ENCODE results near the gene AP3D1.

The AP3D1 gene

GRCh38 chr19:2115324-2115723 lies 36.0 kb downstream of the AP3D1 start:
- Histone ChIP-seq H3K36me3 (peaks cover 98% of the 10 kb centered on the region), H3K4me3 (ENCODE audit: low read depth in 1 of 2, low read length in 1 of 2) (no peak overlapping the region), H3K9me3 (no peaks in the 10 kb centered on the region), H3K27me3 (no peaks in the 10 kb centered on the region), H3K4me1 (ENCODE audit: control insufficient read depth in 1 of 2, insufficient read depth in 1 of 2, low read depth in 1 of 2, low read length in 1 of 2) (no peaks in the 10 kb centered on the region), H3K27ac (no peak overlapping the region)
- TF ChIP-seq CTCF (IDR thresholded peaks at IDR 0.05): no peak

DNA sequence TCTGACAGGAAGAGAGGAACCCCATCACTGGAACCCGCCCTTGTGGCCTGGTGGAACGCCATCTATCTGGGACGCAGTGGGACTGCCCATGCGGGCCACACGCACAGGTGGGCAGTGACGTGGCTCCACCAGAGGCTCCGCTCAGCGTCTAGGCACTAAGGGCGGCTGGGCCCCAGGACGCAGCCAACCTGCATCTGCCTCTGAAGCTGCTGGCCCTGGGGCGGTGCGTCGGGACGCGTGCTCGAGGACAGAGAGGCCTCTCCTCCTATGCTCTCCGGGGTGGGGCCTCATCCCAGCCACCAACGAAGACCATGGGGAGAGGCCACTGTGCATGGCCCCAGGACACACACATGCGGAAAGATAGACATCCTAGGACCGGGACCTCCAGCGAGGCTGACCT lies 36.5 kb downstream of the AP3D1 start:
- Histone ChIP-seq H3K27me3 (no peaks in the 10 kb centered on the region), H3K36me3 (peaks cover 98% of the 10 kb centered on the region), H3K27ac (no peak overlapping the region), H3K9me3 (no peaks in the 10 kb centered on the region), H3K4me1 (ENCODE audit: control insufficient read depth in 1 of 2, insufficient read depth in 1 of 2, low read depth in 1 of 2, low read length in 1 of 2) (no peaks in the 10 kb centered on the region), H3K4me3 (ENCODE audit: low read depth in 1 of 2, low read length in 1 of 2) (no peak overlapping the region)
- no peak for TF ChIP-seq CTCF (IDR thresholded peaks at IDR 0.05)

GRCh38 chr19:2114218-2114617 lies 37.1 kb downstream of the AP3D1 start:
- Histone ChIP-seq H3K4me1 (ENCODE audit: control insufficient read depth in 1 of 2, insufficient read depth in 1 of 2, low read depth in 1 of 2, low read length in 1 of 2) (no peaks in the 10 kb centered on the region), H3K9me3 (no peaks in the 10 kb centered on the region), H3K27me3 (no peaks in the 10 kb centered on the region), H3K4me3 (ENCODE audit: low read depth in 1 of 2, low read length in 1 of 2) (no peak overlapping the region), H3K27ac (no peak overlapping the region), H3K36me3 (peaks cover 100% of the 10 kb centered on the region)
- TF ChIP-seq CTCF (IDR thresholded peaks at IDR 0.05): no peak

GRCh38 chr19:2113439-2114211 lies 37.7 kb downstream of the AP3D1 start:
- no peak for TF ChIP-seq CTCF (IDR thresholded peaks at IDR 0.05)
- Histone ChIP-seq H3K9me3 (no peaks in the 10 kb centered on the region), H3K27me3 (no peaks in the 10 kb centered on the region), H3K4me3 (ENCODE audit: low read depth in 1 of 2, low read length in 1 of 2) (no peak overlapping the region), H3K36me3 (peaks cover 100% of the 10 kb centered on the region), H3K4me1 (ENCODE audit: control insufficient read depth in 1 of 2, insufficient read depth in 1 of 2, low read depth in 1 of 2, low read length in 1 of 2) (no peaks in the 10 kb centered on the region), H3K27ac (no peak overlapping the region)

DNA sequence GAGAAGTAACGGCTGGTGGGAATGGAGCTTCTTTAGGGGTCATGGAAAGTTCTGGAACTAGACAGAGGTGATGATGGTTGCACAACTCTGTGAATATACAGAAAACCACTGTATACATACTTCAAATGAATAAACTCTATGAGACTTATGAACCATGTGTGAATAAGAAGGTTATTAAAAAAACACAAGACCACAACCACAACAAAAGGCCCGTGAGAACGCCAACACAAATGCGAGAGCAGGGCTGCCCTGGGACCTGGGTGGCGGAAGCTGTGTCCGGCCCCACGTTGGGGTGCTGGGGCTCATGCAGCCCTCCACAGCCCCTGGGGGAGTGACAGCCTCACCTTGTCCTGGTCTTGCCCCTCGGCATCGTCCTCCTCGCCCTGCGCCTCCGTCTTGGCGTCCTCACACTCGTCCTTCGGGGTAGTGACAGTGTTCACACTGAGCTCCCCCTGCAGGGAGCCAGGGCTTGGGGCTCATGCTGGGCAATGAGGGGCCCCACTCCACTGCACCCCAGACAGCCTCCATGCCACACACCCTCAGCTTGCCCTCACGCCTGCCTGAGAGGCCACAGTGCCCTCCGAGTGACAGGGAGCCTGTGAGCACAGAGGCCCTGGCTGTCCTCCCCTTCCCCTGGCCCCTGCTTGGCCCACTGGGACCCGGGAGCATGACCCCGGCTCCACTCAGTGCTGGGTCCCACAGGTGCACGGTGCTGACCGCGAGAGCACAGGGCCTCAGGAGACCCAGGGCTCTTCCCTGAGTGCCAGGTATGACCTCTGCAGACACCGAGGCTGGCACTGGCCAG lies 38.6 kb downstream of the AP3D1 start:
- H3K4me1 ChIP-seq (ENCODE audit: control insufficient read depth in 1 of 2, insufficient read depth in 1 of 2, low read depth in 1 of 2, low read length in 1 of 2): no peaks in the 10 kb centered on the region
- H3K36me3 ChIP-seq: peaks cover 98% of the 10 kb centered on the region
- no peaks in the 10 kb centered on the region for H3K27me3 ChIP-seq
- TF ChIP-seq CTCF (IDR thresholded peaks at IDR 0.05): no peak
- no peak overlapping the region for H3K4me3 ChIP-seq (ENCODE audit: low read depth in 1 of 2, low read length in 1 of 2)
- H3K9me3 ChIP-seq: no peaks in the 10 kb centered on the region
- no peak overlapping the region for H3K27ac ChIP-seq
